ENCODE results near the gene ZNF189.

ZNF189 gene

GRCh38 chr9:101353683-101354082 lies 45.0 kb upstream of the ZNF189 start:
- TF ChIP-seq EZH2phosphoT487 (IDR thresholded peaks at IDR 0.05; ENCODE audit: low read length) (no peak), EZH2 (optimal IDR thresholded peaks at IDR 0.05; ENCODE audit: low read depth, low read length) (no peak)
- TF ChIP-seq, protein P1, sequence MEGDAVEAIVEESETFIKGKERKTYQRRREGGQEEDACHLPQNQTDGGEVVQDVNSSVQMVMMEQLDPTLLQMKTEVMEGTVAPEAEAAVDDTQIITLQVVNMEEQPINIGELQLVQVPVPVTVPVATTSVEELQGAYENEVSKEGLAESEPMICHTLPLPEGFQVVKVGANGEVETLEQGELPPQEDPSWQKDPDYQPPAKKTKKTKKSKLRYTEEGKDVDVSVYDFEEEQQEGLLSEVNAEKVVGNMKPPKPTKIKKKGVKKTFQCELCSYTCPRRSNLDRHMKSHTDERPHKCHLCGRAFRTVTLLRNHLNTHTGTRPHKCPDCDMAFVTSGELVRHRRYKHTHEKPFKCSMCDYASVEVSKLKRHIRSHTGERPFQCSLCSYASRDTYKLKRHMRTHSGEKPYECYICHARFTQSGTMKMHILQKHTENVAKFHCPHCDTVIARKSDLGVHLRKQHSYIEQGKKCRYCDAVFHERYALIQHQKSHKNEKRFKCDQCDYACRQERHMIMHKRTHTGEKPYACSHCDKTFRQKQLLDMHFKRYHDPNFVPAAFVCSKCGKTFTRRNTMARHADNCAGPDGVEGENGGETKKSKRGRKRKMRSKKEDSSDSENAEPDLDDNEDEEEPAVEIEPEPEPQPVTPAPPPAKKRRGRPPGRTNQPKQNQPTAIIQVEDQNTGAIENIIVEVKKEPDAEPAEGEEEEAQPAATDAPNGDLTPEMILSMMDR (IDR thresholded peaks at IDR 0.05; ENCODE audit: low read length), result no peak
- DNase-seq, result no peak
- H3K79me2 ChIP-seq (ENCODE audit: low read length), result no peaks in the 10 kb centered on the region
- H3K4me1 ChIP-seq (ENCODE audit: low read length), result no peaks in the 10 kb centered on the region
- H3K9ac ChIP-seq (ENCODE audit: low read length), result no peak overlapping the region
- H2AFZ ChIP-seq (ENCODE audit: low read length), result no peak overlapping the region
- no peaks in the 10 kb centered on the region for H3K9me2 ChIP-seq (replicated peaks; ENCODE audit: insufficient read depth, low read length)
- H3F3A ChIP-seq (ENCODE audit: insufficient read depth, low read length), result no peaks in the 10 kb centered on the region
- H4K20me1 ChIP-seq (ENCODE audit: insufficient read depth, low read length), result no peaks in the 10 kb centered on the region
- H3K27ac ChIP-seq (ENCODE audit: low read length), result no peak overlapping the region
- no peaks in the 10 kb centered on the region for H3K27me3 ChIP-seq (replicated peaks; ENCODE audit: insufficient read depth, low read length)
- H3K4me3 ChIP-seq (ENCODE audit: low read length), result no peak overlapping the region
- H3K9me3 ChIP-seq (replicated peaks; ENCODE audit: insufficient read depth, low read length), result no peaks in the 10 kb centered on the region
- H3K4me2 ChIP-seq (ENCODE audit: low read depth, low read length), result no peak overlapping the region
- H3K36me3 ChIP-seq (replicated peaks; ENCODE audit: insufficient read depth, low read length), result no peaks in the 10 kb centered on the region

GRCh38 chr9:101354143-101354764 lies 44.4 kb upstream of the ZNF189 start:
- Histone ChIP-seq H3K4me3 (ENCODE audit: low read length) (no peak overlapping the region), H3F3A (ENCODE audit: insufficient read depth, low read length) (no peaks in the 10 kb centered on the region), H3K36me3 (replicated peaks; ENCODE audit: insufficient read depth, low read length) (no peaks in the 10 kb centered on the region), H3K9me2 (replicated peaks; ENCODE audit: insufficient read depth, low read length) (no peaks in the 10 kb centered on the region), H4K20me1 (ENCODE audit: insufficient read depth, low read length) (no peaks in the 10 kb centered on the region), H3K27me3 (replicated peaks; ENCODE audit: insufficient read depth, low read length) (no peaks in the 10 kb centered on the region), H3K4me1 (ENCODE audit: low read length) (no peaks in the 10 kb centered on the region), H3K27ac (ENCODE audit: low read length) (no peak overlapping the region), H3K4me2 (ENCODE audit: low read depth, low read length) (no peak overlapping the region), H3K9ac (ENCODE audit: low read length) (no peak overlapping the region), H2AFZ (ENCODE audit: low read length) (no peak overlapping the region), H3K79me2 (ENCODE audit: low read length) (no peaks in the 10 kb centered on the region), H3K9me3 (replicated peaks; ENCODE audit: insufficient read depth, low read length) (no peaks in the 10 kb centered on the region)
- TF ChIP-seq, protein P1 (IDR thresholded peaks at IDR 0.05; ENCODE audit: low read length), result no peak
- TF ChIP-seq EZH2 (optimal IDR thresholded peaks at IDR 0.05; ENCODE audit: low read depth, low read length), result no peak
- TF ChIP-seq EZH2phosphoT487 (IDR thresholded peaks at IDR 0.05; ENCODE audit: low read length), result no peak
- DNase-seq, result no peak

- Histone ChIP-seq H3K4me1 (ENCODE audit: low read length) (no peaks in the 10 kb centered on the region), H3K27me3 (replicated peaks; ENCODE audit: insufficient read depth, low read length) (no peaks in the 10 kb centered on the region), H3K79me2 (ENCODE audit: low read length) (no peaks in the 10 kb centered on the region), H3F3A (ENCODE audit: insufficient read depth, low read length) (no peaks in the 10 kb centered on the region), H3K9me2 (replicated peaks; ENCODE audit: insufficient read depth, low read length) (no peaks in the 10 kb centered on the region), H3K36me3 (replicated peaks; ENCODE audit: insufficient read depth, low read length) (no peaks in the 10 kb centered on the region), H3K9me3 (replicated peaks; ENCODE audit: insufficient read depth, low read length) (no peaks in the 10 kb centered on the region), H2AFZ (ENCODE audit: low read length) (no peak overlapping the region), H3K4me2 (ENCODE audit: low read depth, low read length) (no peak overlapping the region), H4K20me1 (ENCODE audit: insufficient read depth, low read length) (no peaks in the 10 kb centered on the region), H3K9ac (ENCODE audit: low read length) (no peak overlapping the region), H3K27ac (ENCODE audit: low read length) (no peak overlapping the region), H3K4me3 (ENCODE audit: low read length) (no peak overlapping the region)
- TF ChIP-seq, protein P1 (IDR thresholded peaks at IDR 0.05; ENCODE audit: low read length), result no peak
- TF ChIP-seq EZH2phosphoT487 (IDR thresholded peaks at IDR 0.05; ENCODE audit: low read length), result no peak
- no peak for TF ChIP-seq EZH2 (optimal IDR thresholded peaks at IDR 0.05; ENCODE audit: low read depth, low read length)
- no peak for DNase-seq
Measured at GRCh38 chr9:101354765-101355708, 43.6 kb upstream of the ZNF189 start.

All from MM.1S (cell line).